ENCODE data around the gene TOR1A. TPM values are rescaled to one million over a fixed set of nuclear protein-coding genes. Genes with fewer than 3 reads are reported as not detected.

The TOR1A gene, protein sequence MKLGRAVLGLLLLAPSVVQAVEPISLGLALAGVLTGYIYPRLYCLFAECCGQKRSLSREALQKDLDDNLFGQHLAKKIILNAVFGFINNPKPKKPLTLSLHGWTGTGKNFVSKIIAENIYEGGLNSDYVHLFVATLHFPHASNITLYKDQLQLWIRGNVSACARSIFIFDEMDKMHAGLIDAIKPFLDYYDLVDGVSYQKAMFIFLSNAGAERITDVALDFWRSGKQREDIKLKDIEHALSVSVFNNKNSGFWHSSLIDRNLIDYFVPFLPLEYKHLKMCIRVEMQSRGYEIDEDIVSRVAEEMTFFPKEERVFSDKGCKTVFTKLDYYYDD
- total RNA-seq (2014; rRNA removed; shearing (Covaris generic)), result 50.8 and 53.3 TPM in 2 replicates

GRCh38 chr9:129823935-129824601 lies at the start of gene TOR1A:
Gene TOR1A (minus strand): TSS chr9:129824136. CDS start chr9:129824085, 51 bp downstream.

DNA sequence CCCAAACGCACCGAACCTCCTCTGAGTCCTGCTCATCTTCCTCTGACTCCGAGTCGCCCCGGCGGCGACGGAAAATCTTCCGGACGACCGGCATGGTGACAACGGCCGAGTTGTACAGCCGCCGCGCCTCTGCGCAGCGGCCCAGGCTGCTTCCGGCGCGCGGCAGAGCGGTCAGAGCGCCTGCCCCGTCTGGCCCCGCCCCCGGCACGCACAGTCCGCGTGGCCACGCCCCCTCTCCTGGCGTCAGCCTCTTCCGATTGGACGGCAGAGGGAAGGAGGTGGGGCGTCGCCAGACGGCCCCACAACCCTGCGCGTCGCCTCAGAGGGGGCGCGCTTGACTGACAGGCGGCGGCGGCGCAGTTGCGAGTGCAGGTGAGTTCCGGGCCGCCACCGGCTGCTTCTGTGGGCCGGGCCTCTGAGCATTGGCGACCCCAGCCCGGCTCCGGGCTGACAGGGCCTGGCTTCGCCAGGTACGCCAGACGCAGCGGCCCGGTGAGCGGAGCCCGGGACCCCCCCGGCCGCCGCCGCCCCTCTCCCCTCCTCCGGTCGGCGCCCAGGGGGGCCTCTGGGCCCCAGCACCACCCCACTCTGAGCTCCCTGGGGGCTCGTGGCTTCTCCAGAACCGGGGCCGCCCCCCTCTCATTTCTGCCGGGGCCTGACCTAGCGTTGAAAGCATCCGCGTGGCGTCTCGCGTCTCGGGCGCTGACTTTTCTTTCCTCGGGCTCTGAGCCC lies 11.4 kb upstream of the TOR1A start, which contains the start of the genes C9orf78 and USP20:
TSS of gene C9orf78 (minus strand) at position 148 of the 732 bp plus-strand sequence. CDS start at position 94, 54 bp downstream.
TSS of gene USP20 (plus strand) at position 331 of the 732 bp plus-strand sequence. CDS start 17,098 bp downstream, outside the sequence.

GRCh38 chr9:129802833-129803675 lies 20.9 kb downstream of the TOR1A start, which contains the start of gene TOR1B:
Gene TOR1B (plus strand): TSS chr9:129803184. CDS start chr9:129803213, 29 bp downstream.

Small RNA genes within 50 kb of the gene (small RNA-seq; reads per million reads assigned to genes)
- not detected for gene MIR6855

Other genes with a start within 250 kb of the TOR1A start
- 0.34 and 0.56 TPM in 2 replicates for gene C9orf50, start 203.0 kb downstream of the TOR1A start, total RNA-seq (2014; rRNA removed; shearing (Covaris generic))
- 59.9 and 71.1 TPM in 2 replicates for gene NTMT1, start 198.0 kb downstream of the TOR1A start, total RNA-seq (2014; rRNA removed; shearing (Covaris generic))
- 29.0 and 34.0 TPM in 2 replicates for gene ASB6, start 182.0 kb downstream of the TOR1A start, total RNA-seq (2014; rRNA removed; shearing (Covaris generic))
- 0.69 TPM in 1 of 2 replicates, not detected in the other for gene PRRX2, start 158.5 kb downstream of the TOR1A start, total RNA-seq (2014; rRNA removed; shearing (Covaris generic))
- gene PTGES, start 71.1 kb downstream of the TOR1A start, total RNA-seq (2014; rRNA removed; shearing (Covaris generic)), result 20.8 and 27.2 TPM in 2 replicates
- gene TOR1B, start 21.0 kb downstream of the TOR1A start, total RNA-seq (2014; rRNA removed; shearing (Covaris generic)), result 23.6 and 30.3 TPM in 2 replicates
- gene C9orf78, start 11.1 kb upstream of the TOR1A start, total RNA-seq (2014; rRNA removed; shearing (Covaris generic)), result 61.0 and 71.9 TPM in 2 replicates
- 17.0 and 20.4 TPM in 2 replicates for gene USP20, start 11.3 kb upstream of the TOR1A start, total RNA-seq (2014; rRNA removed; shearing (Covaris generic))
- gene FNBP1, start 219.1 kb upstream of the TOR1A start, total RNA-seq (2014; rRNA removed; shearing (Covaris generic)), result 35.8 and 44.0 TPM in 2 replicates
- 14.8 and 18.8 TPM in 2 replicates for gene GPR107, start 229.8 kb upstream of the TOR1A start, total RNA-seq (2014; rRNA removed; shearing (Covaris generic))